Central memory CD8-positive, alpha-beta T cell (primary cell): ENCODE data around the gene EAF2.

Experiments
- ATAC-seq: fragments of 150-1000 bp; cut with Tn5 transposase; replicated peaks from 2 replicates; pipeline ENCODE4 v1.10.0; 2022; ENCODE audit warnings: mild to moderate bottlenecking, moderate FRiP score, moderate number of reproducible peaks; ENCODE audit not compliant: poor library complexity, severe bottlenecking; ENCODE audit errors: extremely low read depth
- DNase-seq, 2 donors: peaks; one replicate each; pipeline ENCODE4 v3.0.0; 2021; ENCODE audit warnings: low spot score in 2 of 2
- H3K27ac Mint-ChIP-seq: one replicate; pipeline ENCODE4 v1.8.0; 2022; ENCODE audit warnings: low read depth, mild to moderate bottlenecking, moderate library complexity, mixed read lengths
- H3K27me3 Mint-ChIP-seq: one replicate; pipeline ENCODE4 v1.8.0; 2022; ENCODE audit warnings: mixed read lengths
- H3K36me3 Mint-ChIP-seq: one replicate; pipeline ENCODE4 v1.8.0; 2022; ENCODE audit warnings: mild to moderate bottlenecking, moderate library complexity, mixed read lengths; ENCODE audit not compliant: insufficient read depth
- H3K4me1 Mint-ChIP-seq: one replicate; pipeline ENCODE4 v1.8.0; 2022; ENCODE audit warnings: mixed read lengths
- H3K4me3 Mint-ChIP-seq: one replicate; pipeline ENCODE4 v1.8.0; 2022; ENCODE audit warnings: mild to moderate bottlenecking, moderate library complexity, mixed read lengths
- H3K9me3 Mint-ChIP-seq: one replicate; pipeline ENCODE4 v1.8.0; 2022; ENCODE audit warnings: mixed read lengths

Gene EAF2

GRCh38 chr3:121834671-121835464, at the start of gene EAF2, which contains the start of gene IQCB1:
Gene EAF2 (plus strand): TSS chr3:121835209. CDS start chr3:121835286, 77 bp downstream.
Gene IQCB1 (minus strand): TSS chr3:121835060. CDS start chr3:121828960, 6,100 bp downstream.
- peak within 1 kb of the TSS; percentile 94 for H3K4me3 Mint-ChIP-seq
- no peaks in the 10 kb centered on the region for H3K27me3 Mint-ChIP-seq
- H3K4me1 Mint-ChIP-seq = peaks cover 43% of the 10 kb centered on the region
- no peaks in the 10 kb centered on the region for H3K9me3 Mint-ChIP-seq
- ATAC-seq (peak; percentile 96), DNase-seq (peak; percentile 97)
- H3K27ac Mint-ChIP-seq = peak within 1 kb of the TSS; percentile 94
- peaks cover 21% of the 10 kb centered on the region for H3K36me3 Mint-ChIP-seq

DNA sequence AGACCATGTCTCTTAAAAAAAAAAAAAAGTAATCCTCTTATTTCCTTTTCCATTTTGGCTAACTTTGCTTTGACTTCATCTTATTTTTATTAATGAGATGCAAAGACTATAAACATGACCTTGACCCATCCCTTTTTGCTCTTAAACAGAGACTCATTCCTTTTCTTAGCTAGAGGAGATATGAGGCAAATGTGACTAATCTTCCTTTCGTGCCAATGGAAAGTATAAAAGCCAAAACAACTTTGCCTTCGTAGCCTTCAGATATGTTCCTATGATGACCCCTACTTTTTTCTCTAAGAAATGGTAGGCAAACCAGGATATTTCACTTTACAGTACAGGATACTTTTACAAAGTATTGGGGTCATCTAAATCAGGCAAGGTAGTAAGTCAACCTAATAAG, 48.5 kb upstream of the EAF2 start:
- H3K27me3 Mint-ChIP-seq = no peaks in the 10 kb centered on the region
- H3K9me3 Mint-ChIP-seq = no peaks in the 10 kb centered on the region
- H3K27ac Mint-ChIP-seq = peak overlapping the region; percentile 36
- DNase-seq (no peak), ATAC-seq (no peak)
- peaks cover 46% of the 10 kb centered on the region for H3K36me3 Mint-ChIP-seq
- H3K4me1 Mint-ChIP-seq = no peaks in the 10 kb centered on the region
- no peak overlapping the region for H3K4me3 Mint-ChIP-seq

DNA sequence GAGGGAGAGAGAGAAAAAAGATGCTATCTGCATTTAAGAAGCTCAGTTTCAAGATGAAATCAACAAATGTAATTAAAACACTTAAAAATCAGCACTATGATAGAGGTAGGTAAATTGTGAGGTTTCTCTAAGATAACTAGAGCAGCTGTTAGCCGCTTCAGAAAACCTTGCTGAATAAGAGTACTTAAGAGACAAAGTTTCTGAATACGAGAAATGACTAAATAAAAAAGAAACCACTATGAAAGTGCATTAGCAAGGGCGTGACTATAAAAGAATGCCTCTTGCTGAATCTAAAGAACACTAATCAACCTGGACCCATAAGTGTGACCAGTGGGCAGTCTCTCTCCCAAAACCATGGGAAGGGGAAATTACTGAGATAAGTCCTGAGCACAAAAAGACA, 41.9 kb upstream of the EAF2 start:
- H3K27ac Mint-ChIP-seq = no peak overlapping the region
- H3K9me3 Mint-ChIP-seq = no peaks in the 10 kb centered on the region
- peaks cover 30% of the 10 kb centered on the region for H3K36me3 Mint-ChIP-seq
- ATAC-seq (no peak), DNase-seq (no peak)
- H3K4me3 Mint-ChIP-seq = no peak overlapping the region
- no peaks in the 10 kb centered on the region for H3K27me3 Mint-ChIP-seq
- H3K4me1 Mint-ChIP-seq = no peaks in the 10 kb centered on the region

DNA sequence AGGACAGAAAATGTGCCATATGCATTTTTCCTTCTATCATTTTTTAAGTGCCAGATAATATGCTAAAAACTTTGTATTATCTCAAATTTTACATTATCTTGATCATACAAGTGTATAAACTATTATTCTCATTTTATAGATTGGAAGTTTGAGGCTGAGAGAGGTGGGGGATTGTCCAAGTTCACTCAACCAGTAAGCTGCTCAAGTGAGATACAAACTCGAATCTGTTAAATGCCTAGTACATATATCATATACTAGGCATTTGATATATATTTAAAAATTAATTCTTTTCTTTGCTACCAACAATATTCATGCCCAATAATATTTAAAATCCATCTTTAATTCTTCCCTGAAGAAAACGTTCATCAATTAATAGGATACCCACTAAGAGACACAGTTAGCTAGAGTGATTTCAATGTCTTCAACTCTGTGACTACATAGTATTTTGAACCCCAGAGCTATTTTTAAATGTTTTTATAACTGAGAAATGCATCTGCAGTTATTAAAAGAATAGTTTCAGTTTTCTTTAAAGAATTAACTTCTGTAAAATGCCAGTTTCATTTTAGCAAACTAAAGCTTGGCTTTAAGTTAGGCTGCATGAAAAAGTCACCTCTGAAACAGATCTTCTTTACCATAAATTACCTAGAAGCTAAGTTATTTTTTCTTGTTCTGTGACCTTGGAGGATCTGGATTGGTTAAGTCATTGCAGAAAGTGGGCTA, 40.6 kb upstream of the EAF2 start:
- Mint-ChIP-seq H3K4me1 (no peaks in the 10 kb centered on the region), H3K27me3 (no peaks in the 10 kb centered on the region), H3K27ac (no peak overlapping the region), H3K4me3 (no peak overlapping the region), H3K36me3 (peaks cover 18% of the 10 kb centered on the region), H3K9me3 (no peaks in the 10 kb centered on the region)
- DNase-seq (no peak), ATAC-seq (no peak)

DNA sequence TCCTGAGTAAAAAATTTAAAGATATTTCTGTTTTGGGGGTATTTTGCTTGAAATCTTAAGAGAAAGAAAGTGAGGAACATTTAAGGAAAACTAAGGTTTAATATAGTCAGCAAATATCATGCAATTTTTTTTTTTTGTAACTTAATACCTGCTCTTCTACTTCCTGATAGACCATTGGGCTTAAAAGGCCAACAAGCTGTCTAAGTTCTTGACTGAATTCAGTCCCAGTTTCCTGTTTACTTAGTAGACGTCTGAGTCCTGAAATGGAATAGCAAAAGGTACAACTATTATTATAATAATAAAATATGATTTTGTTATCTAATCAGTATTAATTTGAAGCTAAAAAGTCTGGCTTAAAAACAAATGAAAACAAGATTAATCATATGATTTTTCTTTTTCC, 38.0 kb upstream of the EAF2 start:
- DNase-seq = no peak
- no peaks in the 10 kb centered on the region for H3K27me3 Mint-ChIP-seq
- ATAC-seq = no peak
- H3K4me3 Mint-ChIP-seq = no peak overlapping the region
- no peak overlapping the region for H3K27ac Mint-ChIP-seq
- H3K4me1 Mint-ChIP-seq = peaks cover 6% of the 10 kb centered on the region
- peaks cover 14% of the 10 kb centered on the region for H3K36me3 Mint-ChIP-seq
- H3K9me3 Mint-ChIP-seq = no peaks in the 10 kb centered on the region

DNA sequence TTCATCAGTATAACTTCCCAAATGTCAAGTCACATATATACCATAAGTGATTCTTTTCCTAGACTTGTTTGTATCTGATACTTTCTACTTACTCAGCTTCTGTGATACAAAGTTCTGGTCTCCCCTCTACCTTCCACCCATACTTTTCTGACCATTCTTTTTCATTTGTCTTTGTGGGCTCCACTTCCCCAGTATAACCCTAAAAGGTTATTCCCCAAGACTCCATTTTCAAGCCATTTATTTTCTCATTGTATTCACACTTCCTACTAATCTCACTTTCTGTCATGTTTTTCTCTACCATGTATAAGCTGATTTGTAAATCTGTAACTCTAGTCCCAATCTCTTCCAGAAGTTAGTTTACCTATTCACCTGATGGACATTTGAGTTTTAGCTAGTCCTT, 34.1 kb upstream of the EAF2 start:
- Mint-ChIP-seq H3K9me3 (no peaks in the 10 kb centered on the region), H3K36me3 (peaks cover 28% of the 10 kb centered on the region), H3K4me3 (no peak overlapping the region), H3K4me1 (peaks cover 6% of the 10 kb centered on the region), H3K27me3 (no peaks in the 10 kb centered on the region), H3K27ac (peak overlapping the region; percentile 19)
- DNase-seq (no peak), ATAC-seq (no peak)

DNA sequence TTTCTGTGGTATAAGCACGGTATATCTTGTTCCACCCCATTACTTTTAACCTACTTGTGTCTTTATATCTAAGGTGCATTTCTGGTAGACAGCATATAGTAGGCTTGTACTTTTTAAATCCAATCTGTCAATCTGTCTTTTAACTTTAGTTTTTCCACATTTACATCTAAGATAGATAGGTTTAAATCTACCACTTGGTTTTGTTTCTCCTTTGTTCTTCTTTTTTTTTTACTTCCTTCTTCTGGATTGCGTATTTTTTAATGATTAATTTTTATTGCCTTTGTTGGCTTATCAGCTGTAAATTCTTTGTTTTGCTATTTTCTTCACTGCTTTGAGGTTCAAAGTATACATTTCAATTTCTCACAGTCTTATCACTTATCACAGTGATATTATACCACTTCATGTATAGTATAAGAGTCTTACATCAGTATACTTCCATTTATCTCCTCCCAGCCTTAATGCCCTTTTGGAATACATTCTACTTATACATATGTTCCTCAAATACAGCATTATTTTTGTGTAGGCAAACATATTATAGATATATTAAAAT, 31.2 kb upstream of the EAF2 start:
- ATAC-seq (no peak), DNase-seq (no peak)
- H3K36me3 Mint-ChIP-seq = peaks cover 31% of the 10 kb centered on the region
- H3K4me1 Mint-ChIP-seq = peaks cover 6% of the 10 kb centered on the region
- peak overlapping the region; percentile 54 for H3K27ac Mint-ChIP-seq
- H3K9me3 Mint-ChIP-seq = no peaks in the 10 kb centered on the region
- H3K27me3 Mint-ChIP-seq = no peaks in the 10 kb centered on the region
- no peak overlapping the region for H3K4me3 Mint-ChIP-seq

DNA sequence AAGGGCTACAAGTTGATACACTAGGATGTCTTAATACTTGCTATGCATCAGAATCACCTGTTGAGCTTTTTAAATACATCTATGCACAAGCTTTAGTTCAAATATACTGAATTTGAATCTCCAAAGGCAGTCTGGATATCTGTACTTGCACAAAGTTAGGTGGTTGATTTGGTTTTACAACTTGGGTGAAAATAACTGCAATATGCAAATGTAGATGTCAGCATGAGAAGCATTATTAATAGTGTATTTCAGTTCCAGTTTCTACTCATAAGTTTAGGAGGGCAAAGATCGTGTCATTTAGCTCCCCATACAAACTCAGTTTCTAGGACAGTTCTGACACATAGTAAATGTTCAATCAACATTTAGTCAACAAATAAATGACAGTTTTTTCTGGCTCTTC, 25.8 kb upstream of the EAF2 start:
- H3K4me3 Mint-ChIP-seq = no peak overlapping the region
- peaks cover 28% of the 10 kb centered on the region for H3K36me3 Mint-ChIP-seq
- peaks cover 19% of the 10 kb centered on the region for H3K4me1 Mint-ChIP-seq
- DNase-seq = no peak
- H3K27me3 Mint-ChIP-seq = no peaks in the 10 kb centered on the region
- H3K9me3 Mint-ChIP-seq = no peaks in the 10 kb centered on the region
- H3K27ac Mint-ChIP-seq = no peak overlapping the region
- no peak for ATAC-seq

DNA sequence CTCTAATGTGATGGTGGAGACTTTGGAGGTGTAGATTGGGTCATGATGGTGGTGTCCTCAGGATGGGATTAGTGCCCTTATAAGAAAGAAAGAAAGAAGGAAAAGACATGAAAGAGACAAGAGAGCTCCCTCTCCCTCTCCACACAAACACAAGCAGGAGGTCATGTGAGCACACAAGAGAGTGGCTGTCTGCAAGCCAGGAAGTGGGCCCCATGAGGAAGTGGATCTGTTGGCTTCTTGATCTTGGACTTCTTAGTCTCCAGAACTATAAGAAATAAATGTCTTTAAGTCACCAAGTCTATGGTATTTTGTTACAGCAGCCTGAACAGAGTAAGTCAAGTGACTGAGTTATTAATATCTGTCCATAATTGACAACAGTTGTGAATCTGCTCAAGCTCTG, 17.3 kb upstream of the EAF2 start:
- Mint-ChIP-seq H3K27me3 (no peaks in the 10 kb centered on the region), H3K36me3 (peaks cover 11% of the 10 kb centered on the region), H3K27ac (no peak overlapping the region), H3K9me3 (peaks cover under 1% of the 10 kb centered on the region), H3K4me1 (peaks cover 62% of the 10 kb centered on the region), H3K4me3 (no peak overlapping the region)
- ATAC-seq = no peak
- no peak for DNase-seq

GRCh38 chr3:121818578-121818977, 16.4 kb upstream of the EAF2 start:
- Mint-ChIP-seq H3K9me3 (peaks cover 9% of the 10 kb centered on the region), H3K4me3 (no peak overlapping the region), H3K36me3 (peaks cover 15% of the 10 kb centered on the region), H3K27ac (no peak overlapping the region), H3K27me3 (no peaks in the 10 kb centered on the region), H3K4me1 (peaks cover 62% of the 10 kb centered on the region)
- DNase-seq (no peak), ATAC-seq (no peak)

- Mint-ChIP-seq H3K36me3 (peaks cover 19% of the 10 kb centered on the region), H3K27ac (no peak overlapping the region), H3K4me3 (no peak overlapping the region), H3K27me3 (no peaks in the 10 kb centered on the region), H3K4me1 (peaks cover 56% of the 10 kb centered on the region), H3K9me3 (peaks cover 9% of the 10 kb centered on the region)
- DNase-seq (no peak), ATAC-seq (no peak)
Observed at GRCh38 chr3:121819236-121819635, 15.8 kb upstream of the EAF2 start.

DNA sequence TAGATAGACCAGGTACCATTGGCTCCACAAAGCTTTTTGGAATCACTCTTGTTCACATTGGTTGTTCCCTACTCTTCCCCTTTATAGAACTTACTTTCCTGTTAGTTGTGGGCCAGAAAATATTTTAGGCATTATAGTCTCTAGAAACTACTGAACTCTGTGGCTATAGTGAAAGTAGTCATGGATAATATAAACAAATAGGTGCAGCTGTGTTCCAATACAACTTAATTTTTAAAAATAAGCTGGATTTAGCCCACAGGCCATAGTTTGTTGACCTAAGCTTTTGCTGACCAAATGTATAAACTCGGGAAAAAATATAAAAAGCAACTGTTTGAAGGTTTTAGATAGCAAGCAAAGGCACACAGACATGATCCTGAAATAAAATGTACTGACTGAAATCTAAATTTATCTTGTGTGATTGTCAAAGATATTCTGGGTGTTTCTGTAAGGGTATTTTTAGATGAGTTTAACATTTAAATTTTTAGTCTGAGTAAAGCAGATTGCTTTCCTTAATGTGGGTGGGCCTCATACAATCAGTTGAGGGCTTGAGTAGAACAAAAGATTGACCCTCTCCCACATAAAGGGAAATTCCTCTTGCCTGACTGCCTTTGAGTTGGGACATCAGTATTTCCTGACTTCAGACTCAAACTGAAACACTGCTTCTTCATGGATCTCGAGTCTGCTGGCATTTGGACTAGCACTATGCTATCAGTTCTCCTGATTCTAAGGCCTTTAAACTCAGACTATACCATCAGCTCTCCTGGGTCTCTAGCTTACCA, 13.4 kb upstream of the EAF2 start:
- no peak for DNase-seq
- peak overlapping the region; percentile 2 for H3K27ac Mint-ChIP-seq
- no peaks in the 10 kb centered on the region for H3K27me3 Mint-ChIP-seq
- ATAC-seq = no peak
- peaks cover 33% of the 10 kb centered on the region for H3K4me1 Mint-ChIP-seq
- peaks cover 9% of the 10 kb centered on the region for H3K9me3 Mint-ChIP-seq
- H3K36me3 Mint-ChIP-seq = peaks cover 37% of the 10 kb centered on the region
- H3K4me3 Mint-ChIP-seq = no peak overlapping the region
